GM06990 (cell line): ENCODE measurements around the gene GNA15.
"Not testable (repeated sequence)": the region's sequence is repeated elsewhere in the genome, so short reads cannot be mapped to it uniquely, and the experiment has no call there.

Source experiments
- DNase-seq: peaks from one replicate; pipeline ENCODE4 v3.0.0-alpha.2; 2011; ENCODE audit not compliant: insufficient read length; ENCODE audit errors: extremely low read depth
- H3K27me3 ChIP-seq: replicated peaks from 2 replicates; pipeline ENCODE4 v1.6.0; 2011; ENCODE audit warnings: low read length; ENCODE audit not compliant: control insufficient read depth, insufficient read depth
- H3K36me3 ChIP-seq: 2 replicates; pipeline ENCODE4 v1.5.1; 2011; ENCODE audit warnings: low read length; ENCODE audit not compliant: control insufficient read depth, insufficient read depth
- H3K4me3 ChIP-seq: replicated peaks from 2 replicates; pipeline ENCODE4 v1.5.1; 2011; ENCODE audit warnings: low read depth, mild to moderate bottlenecking, control low read depth, low read length
- CTCF ChIP-seq: IDR thresholded peaks from 2 replicates; pipeline ENCODE4 v1.5.1; 2011; ENCODE audit warnings: low read length, control low read depth, mild to moderate bottlenecking, inconsistent platforms; ENCODE audit not compliant: insufficient read depth, poor library complexity, severe bottlenecking

The GNA15 gene

GRCh38 chr19:3187662-3188511 is 52.1 kb downstream of the GNA15 start:
- peak; percentile 6 for DNase-seq
- H3K4me3 ChIP-seq: no peak overlapping the region

GRCh38 chr19:3188627-3189596 is 53.1 kb downstream of the GNA15 start:
- Histone ChIP-seq H3K27me3 (no peaks in the 10 kb centered on the region), H3K4me3 (no peak overlapping the region), H3K36me3 (peaks cover 11% of the 10 kb centered on the region)
- DNase-seq: peak; percentile 11
- TF ChIP-seq CTCF: no peak

More at GRCh38 chr19:3187662-3188511, 52.1 kb downstream of the GNA15 start:
- Histone ChIP-seq H3K27me3 (no peaks in the 10 kb centered on the region), H3K36me3 (peaks cover 8% of the 10 kb centered on the region)
- TF ChIP-seq CTCF: no peak

DNA sequence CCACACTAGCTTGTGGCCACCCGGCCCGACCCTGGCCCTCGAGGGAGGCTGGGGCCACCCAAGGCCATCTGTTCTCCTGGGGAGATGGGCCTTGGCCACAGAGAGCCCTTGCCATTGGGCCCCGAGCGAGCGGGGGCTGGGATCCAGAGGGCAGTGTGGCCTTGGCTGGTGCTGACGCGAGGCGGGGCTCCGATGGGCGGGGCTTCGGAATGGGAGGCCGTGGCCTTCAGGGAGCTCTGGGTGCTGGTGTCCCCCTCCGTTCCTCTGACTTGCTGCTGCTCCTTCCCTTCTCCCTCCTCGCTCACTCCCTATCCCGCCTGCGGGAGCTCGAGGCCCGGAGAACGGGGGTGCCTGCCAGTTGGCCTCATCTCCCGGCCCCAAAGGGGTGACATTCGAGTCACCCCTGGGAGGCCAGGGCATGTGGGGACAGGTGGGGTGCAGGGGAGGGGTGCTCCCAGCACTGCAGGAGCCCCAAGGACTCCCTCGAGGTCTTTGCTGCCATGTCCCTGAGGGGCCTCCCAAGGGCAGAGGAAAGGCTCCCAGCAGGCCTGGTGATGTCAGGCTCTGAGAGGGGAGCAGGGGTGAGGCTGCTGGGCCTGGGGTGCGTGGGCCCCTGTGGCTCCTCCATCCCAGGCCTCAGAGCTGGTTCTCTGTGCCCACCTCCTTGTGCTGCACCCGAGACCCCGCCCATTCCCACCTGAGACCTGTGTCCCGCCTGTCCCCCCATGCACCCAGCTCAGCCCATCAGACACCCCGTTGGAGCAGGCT is 54.1 kb downstream of the GNA15 start:
- peaks cover 11% of the 10 kb centered on the region for H3K36me3 ChIP-seq
- no peak overlapping the region for H3K4me3 ChIP-seq
- H3K27me3 ChIP-seq: no peaks in the 10 kb centered on the region
- DNase-seq: peak; percentile 6
- TF ChIP-seq CTCF: no peak

GRCh38 chr19:3190470-3190770 is 54.6 kb downstream of the GNA15 start:
- Histone ChIP-seq H3K27me3 (no peaks in the 10 kb centered on the region), H3K36me3 (peaks cover 11% of the 10 kb centered on the region), H3K4me3 (no peak overlapping the region)
- DNase-seq: peak; percentile 10
- TF ChIP-seq CTCF: no peak

DNA sequence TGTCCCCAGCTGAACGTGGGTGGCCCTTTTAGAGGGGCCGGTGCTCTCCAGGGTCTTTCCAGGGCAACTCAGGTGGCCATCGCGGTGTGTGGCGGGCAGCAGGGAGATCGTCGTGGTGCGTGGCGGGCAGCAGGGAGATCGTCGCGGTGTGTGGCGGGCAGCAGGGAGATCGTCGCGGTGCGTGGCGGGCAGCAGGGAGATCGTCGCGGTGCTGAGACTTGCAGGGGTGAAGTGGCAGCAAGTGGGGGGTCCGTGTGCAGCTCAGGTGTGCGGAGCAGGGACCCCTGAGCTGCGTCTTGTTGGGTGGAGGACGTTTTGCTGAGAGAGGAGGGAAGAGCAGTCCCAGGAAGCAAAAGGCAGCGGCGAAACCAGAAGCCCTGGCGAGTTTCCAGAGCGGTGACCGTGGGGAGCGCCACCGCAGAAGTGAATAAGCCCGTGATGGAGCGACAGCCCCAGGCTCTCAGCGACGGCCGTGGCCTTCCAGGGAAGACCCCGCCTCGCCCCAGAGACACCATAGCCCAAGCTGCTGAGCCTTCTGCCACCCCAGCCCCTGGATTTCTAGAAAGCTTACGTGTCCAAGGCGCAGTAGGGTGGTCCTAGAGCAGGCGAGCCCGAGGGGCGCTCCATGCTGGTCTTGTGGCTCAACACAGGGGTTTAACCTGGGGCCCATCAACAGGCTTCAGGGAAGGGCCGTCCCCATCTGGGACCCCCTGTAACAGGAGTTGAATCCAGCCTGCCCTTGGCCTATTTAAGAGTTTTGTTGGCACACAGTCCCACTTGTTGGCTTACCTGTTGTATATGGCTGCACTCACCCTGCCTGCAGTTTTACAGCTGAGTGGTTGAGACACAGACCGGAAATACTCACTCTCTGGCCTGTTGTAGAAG is 55.3 kb downstream of the GNA15 start:
- Histone ChIP-seq H3K27me3 (no peaks in the 10 kb centered on the region), H3K4me3 (no peak overlapping the region), H3K36me3 (peaks cover 11% of the 10 kb centered on the region)
- TF ChIP-seq CTCF: no peak
- peak; percentile 9 for DNase-seq

GRCh38 chr19:3191806-3192104 is 55.9 kb downstream of the GNA15 start:
- H3K27me3 ChIP-seq, DNase-seq, H3K4me3 ChIP-seq: not testable (repeated sequence)
- peaks cover 15% of the 10 kb centered on the region for H3K36me3 ChIP-seq
